Thymus (tissue), 11 donors: ENCODE measurements around the gene CCDC54. TPM values are rescaled to one million over a fixed set of nuclear protein-coding genes. Genes with fewer than 3 reads are reported as not detected.

ENCODE experiments used
- DNase-seq, 9 donors: peaks; one replicate each; pipeline ENCODE4 v3.0.0-alpha.2; 2013; ENCODE audit warnings: low spot score in 9 of 9, low read depth in 6 of 9, missing footprints in 1 of 9
- H3K27ac ChIP-seq, 2 donors: one replicate each; pipeline ENCODE4 v1.5.1; 2013; ENCODE audit warnings: control low read depth in 1 of 2, low read depth in 1 of 2, low read length in 1 of 2, mild to moderate bottlenecking in 1 of 2, moderate library complexity in 1 of 2
- H3K27me3 ChIP-seq, 2 donors: one replicate each; pipeline ENCODE4 v1.5.1; 2013; ENCODE audit warnings: low read length in 1 of 2; ENCODE audit not compliant: control insufficient read depth in 2 of 2, insufficient read depth in 1 of 2
- H3K36me3 ChIP-seq, 2 donors: one replicate each; pipeline ENCODE4 v1.5.1; 2013; ENCODE audit warnings: low read length in 1 of 2, mild to moderate bottlenecking in 1 of 2, moderate library complexity in 1 of 2; ENCODE audit not compliant: control insufficient read depth in 2 of 2, insufficient read depth in 2 of 2
- H3K4me1 ChIP-seq, 2 donors: one replicate each; pipeline ENCODE4 v1.5.1; 2013; ENCODE audit warnings: low read length in 2 of 2; ENCODE audit not compliant: control insufficient read depth in 2 of 2, insufficient read depth in 2 of 2
- H3K4me3 ChIP-seq, 2 donors: one replicate each; pipeline ENCODE4 v1.5.1; 2013; ENCODE audit warnings: low read length in 2 of 2, control low read depth in 1 of 2, mild to moderate bottlenecking in 1 of 2
- H3K9me3 ChIP-seq, 2 donors: one replicate each; pipeline ENCODE4 v1.5.1; 2013; ENCODE audit warnings: low read length in 1 of 2, mild to moderate bottlenecking in 1 of 2; ENCODE audit not compliant: control insufficient read depth in 2 of 2, insufficient read depth in 1 of 2
- WGBS: extraction: QIAGEN DNeasy Blood & Tissue Kit; methylation state at CpG from one replicate; pipeline ENCODE4 v1.1.7; 2013; 5-methylcytosine and 5-hydroxymethylcytosine counted together
- polyA plus RNA-seq: library from polyadenylated mRNA; stranded (reverse); fragments of 200-250 nt; gene quantifications from one replicate; pipeline ENCODE4 v1.2.3, GENCODE V29; 2013
- total RNA-seq: library from RNA; stranded (reverse); fragments of 120-200 nt; gene quantifications from one replicate; pipeline ENCODE4 v1.2.4, GENCODE V29; 2013
- donor health status: healthy.

The CCDC54 gene
- total and polyA plus RNA-seq, 2 donors = not detected

- no peaks in the 10 kb centered on the region for H3K36me3 ChIP-seq
- no peak overlapping the region for H3K4me3 ChIP-seq
- DNase-seq = no peak
- H3K27me3 ChIP-seq = no peaks in the 10 kb centered on the region
- no peaks in the 10 kb centered on the region for H3K9me3 ChIP-seq
- no peaks in the 10 kb centered on the region for H3K4me1 ChIP-seq
- no peak overlapping the region for H3K27ac ChIP-seq
- 98% methylated on average over 3 of the region's 3 CpGs for WGBS
Measured at GRCh38 chr3:107402214-107402613, 25.0 kb downstream of the CCDC54 start.

- WGBS = 96% methylated on average over 3 of the region's 3 CpGs
- Histone ChIP-seq H3K9me3 (peaks cover 0 to 8% of the 10 kb centered on the region in 2 donors), H3K4me3 (no peak overlapping the region), H3K27me3 (no peaks in the 10 kb centered on the region), H3K36me3 (no peaks in the 10 kb centered on the region), H3K27ac (no peak overlapping the region), H3K4me1 (no peaks in the 10 kb centered on the region)
- no peak for DNase-seq
Measured at GRCh38 chr3:107404727-107405469, 27.7 kb downstream of the CCDC54 start.

- 47% methylated on average over 2 of the region's 2 CpGs for WGBS
- Histone ChIP-seq H3K36me3 (no peaks in the 10 kb centered on the region), H3K9me3 (peaks cover 0 to 8% of the 10 kb centered on the region in 2 donors), H3K4me1 (no peaks in the 10 kb centered on the region), H3K27ac (no peak overlapping the region), H3K27me3 (no peaks in the 10 kb centered on the region), H3K4me3 (no peak overlapping the region)
- no peak for DNase-seq
Measured at GRCh38 chr3:107407355-107407754, 30.1 kb downstream of the CCDC54 start.

- Histone ChIP-seq H3K27me3 (no peaks in the 10 kb centered on the region), H3K36me3 (no peaks in the 10 kb centered on the region), H3K4me1 (no peaks in the 10 kb centered on the region), H3K9me3 (peaks cover 0 to 8% of the 10 kb centered on the region in 2 donors), H3K27ac (no peak overlapping the region), H3K4me3 (no peak overlapping the region)
- over 99% methylated on average over 5 of the region's 5 CpGs for WGBS
- no peak for DNase-seq
Measured at GRCh38 chr3:107408513-107408912, 31.3 kb downstream of the CCDC54 start.

GRCh38 chr3:107409365-107409764, 32.1 kb downstream of the CCDC54 start:
- no peaks in the 10 kb centered on the region for H3K27me3 ChIP-seq
- no peaks in the 10 kb centered on the region for H3K36me3 ChIP-seq
- H3K4me3 ChIP-seq = no peak overlapping the region
- no peaks in the 10 kb centered on the region for H3K4me1 ChIP-seq
- 100% methylated on average over 2 of the region's 2 CpGs for WGBS
- H3K27ac ChIP-seq = no peak overlapping the region
- no peak for DNase-seq
- peaks cover 0 to 8% of the 10 kb centered on the region in 2 donors for H3K9me3 ChIP-seq

- no peak for DNase-seq
- H3K9me3 ChIP-seq = peaks cover 0 to 8% of the 10 kb centered on the region in 2 donors
- no peaks in the 10 kb centered on the region for H3K4me1 ChIP-seq
- WGBS = 97% methylated on average over 1 of the region's 1 CpG
- H3K36me3 ChIP-seq = no peaks in the 10 kb centered on the region
- H3K27ac ChIP-seq = no peak overlapping the region
- H3K27me3 ChIP-seq = no peaks in the 10 kb centered on the region
- no peak overlapping the region for H3K4me3 ChIP-seq
Measured at GRCh38 chr3:107410606-107411005, 33.4 kb downstream of the CCDC54 start.

GRCh38 chr3:107411056-107411455, 33.8 kb downstream of the CCDC54 start:
- no peak overlapping the region for H3K27ac ChIP-seq
- H3K4me1 ChIP-seq = no peaks in the 10 kb centered on the region
- H3K4me3 ChIP-seq = no peak overlapping the region
- H3K27me3 ChIP-seq = no peaks in the 10 kb centered on the region
- peaks cover 0 to 8% of the 10 kb centered on the region in 2 donors for H3K9me3 ChIP-seq
- H3K36me3 ChIP-seq = no peaks in the 10 kb centered on the region
- no peak for DNase-seq

- Histone ChIP-seq H3K27ac (no peak overlapping the region), H3K4me1 (no peaks in the 10 kb centered on the region), H3K36me3 (no peaks in the 10 kb centered on the region), H3K27me3 (no peaks in the 10 kb centered on the region), H3K4me3 (no peak overlapping the region), H3K9me3 (peaks cover 0 to 8% of the 10 kb centered on the region in 2 donors)
- DNase-seq = no peak
- 93% methylated on average over 2 of the region's 2 CpGs for WGBS
Measured at GRCh38 chr3:107411779-107412178, 34.5 kb downstream of the CCDC54 start.

- no peak for DNase-seq
- 95% methylated on average over 3 of the region's 3 CpGs for WGBS
Measured at GRCh38 chr3:107412376-107412775, 35.1 kb downstream of the CCDC54 start.

More at GRCh38 chr3:107412376-107412775, 35.1 kb downstream of the CCDC54 start:
- Histone ChIP-seq H3K9me3 (peaks cover 0 to 8% of the 10 kb centered on the region in 2 donors), H3K36me3 (no peaks in the 10 kb centered on the region), H3K27me3 (no peaks in the 10 kb centered on the region), H3K27ac (no peak overlapping the region), H3K4me1 (no peaks in the 10 kb centered on the region), H3K4me3 (no peak overlapping the region)
